HUDEP-2 (cell line): ENCODE data around the gene ANGPTL2.

Experiments
- DNase-seq, 76 experiments: peaks; one replicate each; lab custom pipeline; 2025; ENCODE audit not compliant: unreplicated experiment in 76 of 76; lab: John Stamatoyannopoulos, UW

The ANGPTL2 gene

DNA sequence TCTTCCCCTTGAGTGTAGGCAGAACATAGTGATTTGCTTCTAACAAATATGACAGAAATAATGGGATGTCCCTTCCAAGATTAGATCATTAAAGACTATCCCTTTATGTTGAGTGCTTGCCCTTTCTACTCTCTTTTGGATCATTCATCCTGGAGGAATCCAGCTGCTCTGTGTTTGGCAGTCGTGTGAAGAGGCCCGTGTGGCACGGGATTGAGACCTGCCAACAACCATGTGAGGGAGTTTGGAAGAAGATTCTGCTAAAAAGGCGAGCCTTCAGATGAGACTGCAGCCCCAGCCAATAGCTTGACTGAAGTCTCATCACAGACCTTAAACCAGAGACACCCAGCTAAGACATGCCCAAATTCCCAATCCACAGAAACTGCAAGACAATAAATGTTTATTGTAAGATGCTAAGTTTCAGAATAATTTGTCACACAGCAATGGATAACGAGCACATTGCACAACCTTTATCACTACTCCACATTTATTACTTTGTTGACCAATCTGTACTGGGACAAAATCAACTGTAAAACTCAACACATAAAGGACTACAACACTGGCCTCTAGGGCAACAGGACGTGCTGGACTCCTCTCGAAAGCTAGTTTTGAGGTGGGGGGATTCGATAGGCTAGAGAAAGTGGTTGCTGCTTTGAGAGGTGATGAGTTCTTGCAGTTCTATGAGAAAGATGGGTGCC is 42.8 kb downstream of the ANGPTL2 start:
- DNase-seq: no peak

DNA sequence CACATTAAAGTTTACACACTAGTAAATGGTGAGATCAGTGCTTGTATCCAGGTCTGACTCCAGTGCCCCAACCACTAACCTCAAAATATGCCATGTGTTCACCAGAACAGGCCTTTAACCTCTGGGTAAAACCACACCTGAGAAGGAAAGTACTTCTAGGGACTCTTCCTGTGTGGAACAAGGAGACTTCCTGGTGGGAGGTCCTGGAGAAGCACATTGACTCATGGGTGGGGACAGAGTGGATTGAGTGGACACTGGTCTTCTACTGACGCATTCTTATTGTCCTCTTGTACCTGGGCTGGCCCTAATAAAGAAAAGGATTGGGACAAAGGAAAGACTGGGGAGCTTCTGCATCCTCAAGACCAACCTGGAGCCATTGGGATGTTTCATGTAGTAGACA is 43.4 kb downstream of the ANGPTL2 start:
- DNase-seq: no peak

DNA sequence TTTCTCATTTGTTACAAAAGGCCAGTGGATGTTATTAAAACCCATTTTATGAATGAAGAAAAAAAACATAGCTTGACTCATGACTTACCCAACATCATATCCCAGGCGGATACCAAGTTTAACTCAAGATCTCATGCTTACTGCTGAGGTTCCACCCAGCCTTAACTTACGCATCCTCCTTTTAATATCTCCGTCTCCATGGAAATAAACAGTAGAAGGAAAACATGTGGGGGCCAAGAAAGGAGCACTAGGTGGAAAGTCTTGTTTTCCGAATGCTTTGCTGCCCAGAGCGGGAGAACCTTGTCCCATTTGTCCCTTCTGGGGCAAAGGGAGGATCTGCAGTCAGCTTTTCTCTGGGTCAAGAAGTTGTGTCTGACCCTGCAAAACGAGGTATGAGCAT is 44.1 kb downstream of the ANGPTL2 start:
- DNase-seq: no peak

DNA sequence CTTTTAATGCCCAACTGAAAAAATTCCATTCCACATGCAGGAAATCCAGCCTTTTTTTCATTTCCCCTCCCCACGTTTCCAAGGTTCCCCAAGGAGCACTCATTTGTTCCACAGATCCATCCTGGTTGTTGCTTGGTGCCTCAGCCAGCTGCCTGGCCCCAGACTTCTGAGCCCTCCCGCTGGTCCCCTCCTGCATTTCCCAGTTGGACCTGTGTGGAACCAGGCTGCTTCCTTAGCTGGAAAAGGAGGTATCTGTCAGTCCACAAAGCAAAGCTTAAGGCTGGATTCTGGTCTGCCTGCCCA is 44.8 kb downstream of the ANGPTL2 start:
- DNase-seq: no peak

DNA sequence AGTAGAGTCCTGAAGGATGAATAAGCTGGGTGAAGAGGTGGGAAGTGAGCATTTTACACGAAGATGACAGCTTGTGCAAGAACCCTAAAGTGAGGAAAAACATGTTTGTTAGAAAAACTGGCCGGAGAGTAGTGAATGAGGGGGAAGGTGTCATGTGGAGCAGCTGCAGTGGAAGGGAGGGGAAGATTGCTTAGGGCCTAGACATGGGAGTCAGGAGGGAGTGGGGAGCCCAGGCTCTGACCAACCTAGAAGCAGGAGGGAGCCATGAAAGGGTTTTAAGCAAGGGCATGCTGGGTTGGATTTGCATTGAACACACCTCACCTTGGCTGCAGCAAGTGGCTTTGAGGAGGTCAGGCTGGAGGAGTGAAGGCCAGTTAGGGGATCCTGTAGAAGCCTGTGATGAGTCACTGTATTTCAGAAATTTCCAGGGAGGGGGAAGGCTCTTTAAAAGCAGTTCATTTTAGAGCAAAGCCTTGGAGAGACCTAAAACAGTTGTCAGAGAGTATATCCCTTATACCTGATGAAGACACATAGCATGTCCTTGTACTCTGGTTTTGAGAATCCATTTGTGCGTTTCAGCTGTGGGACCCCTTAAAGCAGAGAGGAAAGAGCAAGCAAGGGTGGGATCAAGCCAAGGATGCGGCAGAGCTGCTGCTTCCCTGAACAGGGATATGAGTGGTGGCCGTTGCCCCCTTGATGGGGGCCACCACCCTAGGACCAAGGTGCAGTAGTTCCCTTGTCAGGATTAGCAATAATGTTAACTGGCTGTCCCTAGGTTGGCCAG is 45.4 kb downstream of the ANGPTL2 start:
- no peak for DNase-seq

DNA sequence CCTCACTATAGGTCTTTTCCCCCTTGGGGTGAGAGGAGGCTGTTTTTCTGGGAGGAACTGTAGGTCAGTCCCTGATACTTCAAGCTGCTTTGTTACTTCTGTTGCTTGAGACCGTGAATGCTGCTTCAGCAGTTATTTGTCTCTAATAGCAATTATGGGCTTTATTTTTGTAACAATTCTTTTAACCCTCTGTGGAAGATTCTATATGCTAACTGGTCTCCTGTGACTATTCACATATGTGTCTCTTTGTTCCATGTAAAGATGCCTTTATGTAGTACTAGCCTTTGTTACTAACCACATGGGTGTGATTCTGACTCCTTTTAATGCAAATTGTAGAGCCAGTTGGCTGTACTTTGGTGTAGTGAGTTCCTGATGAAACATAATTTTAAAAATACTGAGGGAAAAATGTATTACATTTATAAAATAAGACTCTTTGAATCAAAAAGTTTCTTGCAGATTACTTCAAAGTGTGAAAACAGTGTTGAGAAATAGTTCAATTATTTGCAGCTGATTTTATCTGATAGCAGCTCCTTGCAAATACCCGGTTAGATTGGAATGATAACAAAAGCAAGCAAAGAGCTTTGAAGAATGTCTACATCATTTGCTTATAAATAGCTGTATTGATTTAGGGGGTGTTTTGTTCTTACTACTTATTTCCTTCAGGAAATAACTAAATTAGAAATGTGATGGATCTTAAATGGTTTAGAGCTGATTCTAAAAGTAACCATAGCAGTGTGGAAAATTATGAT is 46.6 kb downstream of the ANGPTL2 start:
- no peak for DNase-seq

DNA sequence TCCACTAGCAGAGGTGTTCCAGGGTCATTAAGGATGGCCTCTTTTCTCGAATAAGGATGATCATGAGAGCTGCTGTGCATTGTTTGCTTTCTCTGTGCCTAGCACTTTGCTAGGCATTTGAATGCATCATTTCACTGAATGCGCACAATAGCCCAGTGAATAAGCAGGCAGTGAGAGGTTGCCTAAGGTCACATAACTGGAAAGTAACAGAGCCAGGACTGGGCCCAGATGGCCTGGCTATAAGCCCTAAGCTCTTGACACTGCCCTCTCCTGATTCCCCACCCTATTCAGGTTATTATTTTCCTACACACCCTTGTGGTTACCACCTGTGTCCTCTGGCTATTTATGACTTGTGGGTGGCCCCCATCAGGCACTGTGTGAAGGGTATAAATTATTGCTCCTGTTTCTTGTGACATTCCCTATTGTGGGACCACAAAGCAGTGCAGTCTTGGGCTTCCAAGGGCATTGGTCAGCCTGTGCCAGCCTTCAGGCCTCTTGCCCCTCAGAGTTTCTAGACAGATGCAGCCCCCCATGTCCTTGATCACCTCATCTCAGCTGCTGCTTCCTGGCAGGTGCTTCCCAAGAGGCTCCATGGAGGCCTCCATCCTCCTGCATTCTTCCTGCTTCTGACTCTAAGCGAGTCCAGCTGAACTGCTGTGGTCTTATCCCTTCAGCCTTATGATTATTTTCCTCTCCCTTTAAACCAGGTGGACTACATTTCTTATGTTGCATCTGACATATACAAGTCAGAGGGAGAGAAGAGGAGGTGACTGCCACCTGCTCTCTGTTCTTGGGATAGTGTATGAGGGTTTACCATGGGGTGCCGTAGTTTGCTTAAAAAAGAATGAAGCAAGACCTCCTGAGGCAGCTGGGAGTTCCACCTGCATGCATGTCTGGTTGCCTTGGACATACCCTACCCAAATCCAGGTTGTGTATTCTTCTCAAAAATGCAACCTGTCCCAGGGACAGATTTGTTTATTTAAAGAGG is 47.6 kb downstream of the ANGPTL2 start:
- no peak for DNase-seq

DNA sequence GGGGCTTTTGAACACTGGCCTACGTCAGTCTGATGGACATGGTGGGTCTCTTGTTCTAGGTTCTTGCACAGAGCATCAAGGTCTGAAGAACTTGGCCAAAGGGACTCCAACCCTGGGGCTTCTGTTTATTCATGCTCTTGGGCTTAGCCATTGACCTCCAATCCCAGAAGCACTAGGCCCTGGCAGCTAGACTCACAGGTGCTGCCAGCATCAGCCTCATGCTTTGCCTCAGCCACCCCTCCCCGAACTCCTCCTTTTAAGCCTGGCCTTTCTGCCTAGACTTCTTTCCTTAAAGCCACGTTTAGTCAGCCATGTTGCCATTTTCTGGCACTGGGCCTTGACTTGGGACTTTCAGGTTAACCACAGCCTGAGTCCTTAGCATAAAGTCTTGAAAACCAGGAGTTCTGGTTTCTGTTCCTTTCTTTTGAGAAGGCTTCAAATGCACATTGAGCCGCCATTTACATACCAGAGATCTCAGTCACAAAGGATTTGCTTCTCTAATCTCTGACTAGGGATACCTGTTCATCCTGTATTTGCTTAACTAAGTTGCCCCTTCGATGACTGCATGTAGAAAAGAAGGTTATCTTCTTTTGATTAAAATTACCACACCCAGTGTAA is 54.7 kb downstream of the ANGPTL2 start:
- DNase-seq: no peak

DNA sequence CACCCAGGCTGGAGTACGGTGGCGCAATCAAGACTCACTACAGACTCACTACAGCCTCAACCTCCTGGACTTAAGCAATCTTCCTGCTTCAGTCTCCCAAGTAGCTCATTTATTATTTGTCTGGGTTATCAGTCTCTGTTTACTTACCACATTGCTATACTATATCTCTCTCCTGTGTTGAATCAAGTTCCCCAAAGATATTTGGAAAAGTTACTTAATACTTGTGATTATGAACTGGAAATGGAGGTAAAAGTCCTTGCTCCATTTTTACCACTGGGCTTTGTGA is 55.6 kb downstream of the ANGPTL2 start:
- no peak for DNase-seq

DNA sequence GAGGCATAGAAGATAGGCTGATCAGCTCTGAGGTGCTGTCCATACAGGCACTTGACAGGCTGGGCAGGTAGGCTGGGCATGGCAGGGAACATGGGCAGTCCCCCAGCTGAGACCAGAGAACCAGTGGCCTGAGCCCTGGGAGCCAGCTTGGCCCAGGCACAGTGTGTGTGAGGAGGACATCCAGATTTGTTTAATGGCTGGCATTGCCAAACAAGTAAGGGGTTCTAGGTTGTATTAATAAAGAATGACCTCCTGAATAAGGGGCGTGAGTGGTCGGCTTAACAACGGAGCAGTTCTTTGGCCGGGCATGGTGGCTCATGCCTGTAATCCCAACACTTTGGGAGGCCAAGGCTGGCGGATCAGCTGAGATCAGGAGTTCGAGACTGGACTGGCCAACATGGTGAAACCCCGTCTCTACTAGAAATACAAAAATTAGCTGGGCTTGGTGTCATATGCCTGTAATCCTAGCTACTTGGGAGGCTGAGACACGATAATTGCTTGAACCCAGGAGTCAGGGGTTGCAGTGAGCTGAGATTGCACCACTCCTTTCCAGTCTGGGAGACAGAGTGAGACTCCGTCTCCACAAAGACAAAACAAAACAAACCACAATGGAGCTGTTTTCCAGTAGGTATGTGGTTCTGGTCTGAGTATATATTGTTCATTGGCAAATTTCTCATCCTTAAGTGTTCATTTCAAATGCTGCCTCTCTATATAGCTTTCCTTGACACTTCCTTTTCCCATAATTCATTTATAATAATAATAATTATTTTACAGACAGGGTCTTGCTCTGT is 56.2 kb downstream of the ANGPTL2 start:
- no peak for DNase-seq

DNA sequence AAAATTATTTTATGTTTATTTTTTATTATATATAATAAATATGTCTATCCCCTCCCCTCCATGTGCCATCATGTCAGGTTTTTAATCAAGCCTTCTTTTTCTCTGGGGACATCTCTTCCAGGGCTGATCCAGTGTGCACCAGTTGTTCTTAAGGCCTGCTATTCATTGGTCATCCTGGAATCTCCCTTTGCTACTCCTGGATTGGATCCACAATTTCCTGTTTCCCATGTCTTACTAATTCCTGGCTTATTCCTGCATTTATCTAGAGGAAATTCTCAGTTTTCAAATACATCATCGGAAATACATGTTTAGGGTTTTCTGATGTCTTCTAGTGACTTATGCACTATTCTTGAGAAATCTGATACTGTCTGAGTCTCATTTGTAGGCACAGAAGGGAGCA is 56.8 kb downstream of the ANGPTL2 start:
- DNase-seq: no peak

DNA sequence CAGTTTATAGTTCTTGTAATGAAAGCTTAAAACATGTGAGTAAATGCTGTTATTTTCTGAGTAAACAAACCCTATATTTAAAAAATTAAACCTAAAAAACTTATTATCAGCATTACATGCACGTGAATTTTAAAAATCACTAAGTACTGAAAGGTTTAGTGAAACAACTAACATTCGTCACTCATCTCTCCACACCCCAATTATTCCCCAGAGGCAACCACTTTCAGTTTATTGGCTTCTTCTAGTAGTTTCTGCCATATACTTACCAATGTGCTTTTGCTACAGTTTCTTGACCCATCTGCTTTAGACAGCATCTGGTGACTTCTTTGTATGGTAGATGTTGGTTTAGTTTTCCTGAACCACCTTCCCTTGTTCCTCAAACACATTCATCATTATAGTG is 58.1 kb downstream of the ANGPTL2 start:
- no peak for DNase-seq

DNA sequence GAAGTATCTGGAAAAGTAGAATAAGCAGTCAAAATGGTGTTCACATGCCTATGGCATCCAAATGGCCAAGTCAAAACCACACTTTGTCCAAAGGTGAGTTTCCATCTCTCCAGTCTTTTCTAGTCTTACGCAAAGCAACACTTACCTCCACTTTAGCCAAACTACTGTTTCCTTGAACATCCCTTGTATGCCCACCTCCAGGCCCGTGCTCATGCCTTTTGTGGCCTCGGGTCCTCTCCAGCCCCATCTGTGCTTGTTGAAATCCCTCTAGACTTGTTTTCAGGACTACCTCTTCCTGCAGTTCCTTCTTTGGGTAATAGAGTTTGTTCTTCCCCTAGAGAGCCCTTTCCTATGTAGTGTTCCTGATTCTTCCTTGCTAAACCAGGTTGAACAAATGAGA is 61.0 kb downstream of the ANGPTL2 start:
- DNase-seq: no peak

DNA sequence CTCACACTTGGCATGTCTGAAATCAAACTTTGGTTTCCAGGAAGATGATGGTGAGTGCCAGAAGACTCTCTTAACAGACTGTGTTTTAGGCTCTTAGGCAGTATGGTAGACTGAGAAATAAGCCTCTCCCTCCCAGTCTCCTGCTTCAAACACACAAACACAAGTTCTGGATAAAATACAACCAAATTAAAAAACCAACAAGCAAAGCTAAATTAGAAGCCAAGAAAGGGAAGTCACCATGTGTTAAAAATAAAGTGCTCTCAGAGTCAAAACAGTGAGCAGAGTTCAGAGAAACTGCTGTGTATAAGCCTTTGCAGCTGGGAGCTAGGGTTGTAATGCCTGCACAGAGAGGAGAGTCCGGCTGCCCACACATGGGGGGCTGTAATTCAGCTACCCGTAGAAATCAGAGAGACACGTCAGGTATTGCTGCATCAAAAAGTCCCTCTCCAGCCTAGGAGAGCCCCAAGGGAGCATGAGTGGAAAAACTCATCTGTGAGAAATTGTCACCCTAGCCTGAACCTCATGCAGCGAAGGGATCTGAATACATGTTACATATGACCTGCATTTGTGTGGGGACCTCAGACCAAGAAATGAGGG is 62.6 kb downstream of the ANGPTL2 start:
- DNase-seq: no peak

DNA sequence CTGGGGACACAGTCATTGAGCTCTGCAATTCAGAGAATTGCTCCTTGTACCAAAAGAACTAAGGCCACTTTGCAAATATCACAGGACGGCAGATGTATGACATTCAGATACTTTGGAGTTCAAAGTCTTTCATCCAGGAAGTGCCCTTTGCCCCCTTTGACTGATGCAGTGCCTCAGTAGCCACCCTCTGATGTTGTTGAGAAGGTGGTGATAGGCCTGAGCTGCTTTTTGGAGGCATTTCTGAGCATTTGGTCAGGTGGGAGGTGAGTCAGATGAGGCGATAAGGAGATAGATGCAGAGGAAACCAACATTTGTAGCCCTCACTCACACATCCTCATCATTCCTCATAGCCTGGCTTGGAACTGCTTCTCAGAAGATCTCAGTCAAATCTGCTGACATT is 63.4 kb downstream of the ANGPTL2 start:
- DNase-seq: no peak

DNA sequence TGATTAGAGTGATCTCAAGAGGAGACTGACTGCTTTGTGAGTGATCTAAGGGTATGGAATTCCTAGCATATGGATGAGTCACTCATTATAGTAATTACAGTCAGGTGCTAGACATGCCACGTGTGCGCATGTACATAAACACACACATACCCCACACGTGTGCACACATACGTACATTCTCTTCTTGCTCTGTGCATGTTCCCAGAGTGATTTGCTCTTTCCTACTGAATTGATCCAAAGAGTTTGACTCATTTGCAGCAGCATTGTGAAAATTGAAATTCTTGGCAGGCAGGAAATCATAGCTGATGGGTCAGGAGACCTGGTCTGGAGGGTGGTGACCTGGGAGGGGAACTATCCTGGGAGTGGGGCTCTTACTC is 63.8 kb downstream of the ANGPTL2 start:
- DNase-seq: no peak

DNA sequence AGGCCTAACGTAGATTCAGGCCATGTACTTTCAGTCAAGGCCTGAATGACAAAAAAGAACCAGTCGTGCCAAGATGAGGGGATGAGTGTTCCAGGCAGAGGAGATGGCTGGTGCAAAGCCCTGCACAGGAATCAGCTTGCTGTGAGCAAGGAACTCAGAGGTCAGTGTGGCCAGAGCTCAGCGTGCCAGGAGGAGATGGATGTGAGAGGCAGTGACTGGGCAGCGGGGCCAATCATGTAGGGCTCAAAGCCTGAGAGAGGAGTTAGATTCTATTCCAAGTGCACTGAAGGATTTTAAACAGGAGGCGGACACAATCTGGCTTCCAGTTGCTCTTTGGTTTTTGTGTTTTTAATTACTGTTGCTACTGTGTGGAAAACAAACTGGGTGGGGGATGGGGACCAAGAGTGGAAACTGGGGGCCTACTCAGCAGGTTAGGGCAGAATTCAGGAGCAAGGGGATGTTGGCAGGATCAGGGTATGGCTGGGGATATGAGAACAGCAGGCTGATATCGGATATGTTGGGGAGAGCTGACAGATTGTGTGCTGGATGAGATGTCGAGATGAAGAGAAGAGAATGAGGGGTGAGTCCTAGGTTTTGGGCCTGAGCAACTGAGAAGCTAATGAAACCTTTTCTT is 64.3 kb downstream of the ANGPTL2 start:
- no peak for DNase-seq

DNA sequence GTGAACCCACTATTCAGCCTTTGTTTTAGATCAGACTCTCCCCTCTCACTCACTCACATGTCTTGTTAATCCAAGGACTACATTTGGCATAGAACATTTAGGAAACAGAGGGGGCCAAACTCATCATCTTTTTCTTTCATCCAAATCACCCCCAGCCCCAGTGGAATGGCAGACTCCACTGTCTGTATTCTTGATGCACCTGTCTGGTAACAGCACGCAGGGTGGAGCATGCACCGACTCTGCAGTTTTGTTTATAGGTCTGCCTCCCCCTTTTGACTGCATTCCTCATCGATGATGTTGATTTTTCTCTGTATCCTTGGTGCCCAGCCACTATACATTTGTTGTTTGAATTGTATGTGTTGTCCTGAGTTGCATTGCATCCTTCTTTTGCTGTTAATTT is 66.0 kb downstream of the ANGPTL2 start:
- DNase-seq: no peak
